UCSD-AML1 (cell line): ENCODE measurements around the gene KCNMA1.

Source experiments
- DNase-seq: peaks from one replicate; lab custom pipeline; 2025; ENCODE audit not compliant: unreplicated experiment; lab: John Stamatoyannopoulos, UW

Gene KCNMA1

DNA sequence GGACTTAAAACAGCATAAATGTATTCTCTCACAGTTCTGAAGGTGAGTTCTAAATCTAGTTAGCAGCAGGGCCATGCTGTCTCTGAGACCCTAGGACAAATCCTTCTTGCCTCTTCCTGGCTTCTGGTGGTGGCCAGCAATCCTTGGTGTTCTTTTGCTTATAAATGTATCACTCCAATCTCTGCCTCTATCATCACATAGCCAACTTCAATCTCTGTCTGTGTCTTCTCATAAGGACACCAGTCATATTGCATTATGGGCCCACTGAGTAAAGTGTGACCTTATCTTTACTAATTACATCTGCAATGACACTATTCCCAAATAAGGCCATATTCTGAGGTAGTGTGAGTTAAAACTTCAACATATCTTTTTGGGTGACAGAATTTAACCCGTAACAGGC lies 778.9 kb downstream of the KCNMA1 start:
- no peak for DNase-seq

DNA sequence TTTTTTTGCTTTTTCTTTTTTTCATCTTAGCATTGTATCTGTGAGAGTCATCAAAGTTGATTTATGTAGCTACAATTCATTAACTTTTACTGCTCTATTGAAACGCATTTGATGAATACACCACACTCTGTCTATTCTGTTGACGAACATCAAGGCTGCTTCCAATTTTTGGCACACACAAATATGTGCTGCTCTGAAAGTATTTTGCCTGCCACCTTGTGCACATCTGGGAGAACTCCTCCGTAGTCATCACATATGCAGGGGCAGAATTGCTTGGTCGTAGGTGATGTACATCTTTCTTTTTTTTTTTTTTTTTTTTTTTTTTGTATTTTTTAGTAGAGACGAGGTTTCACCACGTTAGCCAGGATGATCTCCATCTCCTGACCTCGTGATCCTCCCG lies 796.8 kb downstream of the KCNMA1 start:
- no peak for DNase-seq

GRCh38 chr10:76839276-76839675 lies 798.3 kb downstream of the KCNMA1 start:
- DNase-seq = no peak

DNA sequence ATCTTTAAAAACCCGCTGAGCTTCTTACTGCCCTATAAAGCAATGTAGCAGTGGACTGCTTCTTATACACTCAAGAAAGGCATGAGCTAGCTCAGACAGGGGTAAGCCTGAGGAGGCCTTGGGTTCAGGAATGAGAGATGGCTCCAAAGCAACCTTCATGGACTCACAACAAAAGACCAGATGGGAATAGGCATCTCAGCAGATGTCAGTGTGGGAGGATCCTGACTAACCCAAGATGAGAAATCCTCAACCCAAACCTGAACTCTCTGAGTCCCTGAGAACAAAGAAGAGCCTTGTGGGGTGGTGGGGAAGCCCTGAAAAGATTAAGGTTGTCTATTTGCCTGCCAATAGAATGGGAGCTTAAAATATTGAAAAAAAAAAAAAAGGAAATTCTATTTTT lies 807.4 kb downstream of the KCNMA1 start:
- no peak for DNase-seq

DNA sequence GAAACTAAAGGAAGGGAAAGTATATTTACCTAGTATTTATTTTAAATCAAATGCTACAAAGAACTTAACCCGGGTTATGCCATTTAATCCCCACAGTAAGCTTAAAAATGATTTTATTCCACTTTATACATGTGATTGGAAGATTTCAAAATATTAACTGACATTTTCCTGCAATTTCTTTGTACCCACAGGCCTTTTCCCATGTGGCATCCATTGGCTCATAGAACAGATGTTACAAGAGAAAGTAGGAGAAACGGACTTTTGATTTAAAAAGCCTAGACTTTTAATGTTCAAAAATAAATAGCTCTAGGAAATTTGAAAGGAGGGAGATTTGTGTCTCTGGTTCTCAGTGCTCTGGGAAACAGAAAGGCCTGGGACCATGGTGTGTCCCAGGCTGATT lies 807.9 kb downstream of the KCNMA1 start:
- DNase-seq = no peak
